Measurements from ENCODE around the gene PNMA8B.

DNA sequence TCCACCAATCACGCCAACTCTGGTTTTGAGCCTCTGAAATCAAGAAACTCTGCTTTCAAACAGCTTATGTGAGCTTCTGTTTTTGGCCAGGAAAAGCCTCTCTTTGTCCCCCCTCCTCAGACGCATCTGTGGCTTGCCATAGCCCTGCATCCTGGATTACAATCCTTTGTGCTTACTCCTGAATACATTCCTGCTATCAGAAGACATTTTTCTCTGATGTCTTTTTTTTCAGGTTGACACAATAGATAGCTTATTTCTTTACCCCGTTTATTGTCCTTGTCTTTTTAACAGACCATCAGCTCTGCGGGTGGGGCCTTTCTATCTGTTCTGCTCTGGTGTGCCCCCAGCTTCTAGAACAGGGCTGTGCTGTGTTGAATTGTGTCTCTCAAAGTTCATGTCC is 11.0 kb downstream of the PNMA8B start:
- TF ChIP-seq, protein P1, sequence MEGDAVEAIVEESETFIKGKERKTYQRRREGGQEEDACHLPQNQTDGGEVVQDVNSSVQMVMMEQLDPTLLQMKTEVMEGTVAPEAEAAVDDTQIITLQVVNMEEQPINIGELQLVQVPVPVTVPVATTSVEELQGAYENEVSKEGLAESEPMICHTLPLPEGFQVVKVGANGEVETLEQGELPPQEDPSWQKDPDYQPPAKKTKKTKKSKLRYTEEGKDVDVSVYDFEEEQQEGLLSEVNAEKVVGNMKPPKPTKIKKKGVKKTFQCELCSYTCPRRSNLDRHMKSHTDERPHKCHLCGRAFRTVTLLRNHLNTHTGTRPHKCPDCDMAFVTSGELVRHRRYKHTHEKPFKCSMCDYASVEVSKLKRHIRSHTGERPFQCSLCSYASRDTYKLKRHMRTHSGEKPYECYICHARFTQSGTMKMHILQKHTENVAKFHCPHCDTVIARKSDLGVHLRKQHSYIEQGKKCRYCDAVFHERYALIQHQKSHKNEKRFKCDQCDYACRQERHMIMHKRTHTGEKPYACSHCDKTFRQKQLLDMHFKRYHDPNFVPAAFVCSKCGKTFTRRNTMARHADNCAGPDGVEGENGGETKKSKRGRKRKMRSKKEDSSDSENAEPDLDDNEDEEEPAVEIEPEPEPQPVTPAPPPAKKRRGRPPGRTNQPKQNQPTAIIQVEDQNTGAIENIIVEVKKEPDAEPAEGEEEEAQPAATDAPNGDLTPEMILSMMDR (conservative IDR thresholded peaks at IDR 0.05; ENCODE audit: low read depth, low read length): no peak
- no peak for TF ChIP-seq EZH2 (IDR thresholded peaks at IDR 0.05; ENCODE audit: borderline replicate concordance, low read depth, low read length, poor library complexity, severe bottlenecking)
